Activated CD4-positive, alpha-beta T cell treated with anti-CD3 and anti-CD28 coated beads, Interleukin-2, amount 10 ng/mL, durations not matched to agents 24 days and 14 days (primary cell): ENCODE measurements around the gene TACR1. TPM values are rescaled to one million over a fixed set of nuclear protein-coding genes. Genes with fewer than 3 reads are reported as not detected.
"Not testable (repeated sequence)": the region's sequence is repeated elsewhere in the genome, so short reads cannot be mapped to it uniquely, and the experiment has no call there.

Source experiments
- DNase-seq: peaks from one replicate; pipeline ENCODE4 v3.0.0; 2022
- H3K27ac Mint-ChIP-seq: one replicate; pipeline ENCODE4 v1.8.0; 2022; ENCODE audit warnings: mild to moderate bottlenecking, mixed read lengths
- H3K27me3 Mint-ChIP-seq: one replicate; pipeline ENCODE4 v1.8.0; 2022; ENCODE audit warnings: mixed read lengths
- H3K36me3 Mint-ChIP-seq: one replicate; pipeline ENCODE4 v1.8.0; 2022; ENCODE audit warnings: low read depth, mild to moderate bottlenecking, mixed read lengths
- H3K4me1 Mint-ChIP-seq: one replicate; pipeline ENCODE4 v1.8.0; 2021; ENCODE audit warnings: mixed read lengths
- H3K4me3 Mint-ChIP-seq: one replicate; pipeline ENCODE4 v1.8.0; 2022; ENCODE audit warnings: mild to moderate bottlenecking, moderate library complexity, mixed read lengths
- H3K9me3 Mint-ChIP-seq: one replicate; pipeline ENCODE4 v1.8.0; 2021; ENCODE audit warnings: mixed read lengths
- intact Hi-C: fragments of 100-400 bp; cut with micrococcal nuclease; formaldehyde crosslinking; loops from one replicate; pipeline ENCODE4 v1.15.1; 2023
- total RNA-seq: library from RNA; stranded (reverse); gene quantifications from 2 replicates; pipeline ENCODE4 v1.2.3, GENCODE V29; 2022

TACR1 gene
- total RNA-seq, 1 donor from 2014 or later: not detected

DNA sequence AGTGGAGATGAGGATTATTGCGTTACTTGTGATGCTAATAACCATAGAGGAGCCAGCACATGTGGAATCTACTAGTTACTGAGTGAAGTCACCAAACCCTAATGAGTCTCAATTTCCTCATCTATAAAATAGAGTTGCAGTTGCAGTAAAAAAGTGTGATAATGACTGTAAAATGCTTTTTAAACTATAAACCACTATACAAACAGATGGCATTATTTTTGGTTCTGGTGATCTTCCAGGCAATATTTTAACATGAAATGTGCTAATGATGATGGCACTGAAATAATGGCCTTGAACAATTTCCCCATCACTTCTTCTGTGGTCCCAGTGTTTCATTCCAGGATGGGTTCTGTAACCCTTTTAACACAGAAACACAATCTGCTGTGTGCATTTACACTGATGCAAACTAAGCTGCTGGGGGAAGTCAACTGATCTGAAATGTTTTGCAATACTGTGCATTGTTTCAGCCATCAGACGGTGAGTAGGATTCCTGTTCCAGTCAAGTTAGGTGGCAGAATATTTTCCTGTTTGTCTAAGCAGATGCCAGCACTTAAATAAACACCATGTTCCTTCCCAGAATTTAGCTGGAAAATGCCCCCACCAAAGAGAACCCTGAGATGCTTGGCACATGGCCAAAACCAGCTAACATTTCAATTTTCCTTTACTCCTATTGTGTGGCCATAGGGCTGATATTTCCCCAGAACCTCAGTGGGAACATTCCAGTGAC lies 52.6 kb downstream of the TACR1 start:
- intact Hi-C loops: no loop called here
- Mint-ChIP-seq H3K36me3 (no peaks in the 10 kb centered on the region), H3K9me3 (no peaks in the 10 kb centered on the region), H3K27me3 (no peaks in the 10 kb centered on the region), H3K4me1 (no peaks in the 10 kb centered on the region), H3K27ac (no peak overlapping the region), H3K4me3 (no peak overlapping the region)
- DNase-seq: peak; percentile 20

DNA sequence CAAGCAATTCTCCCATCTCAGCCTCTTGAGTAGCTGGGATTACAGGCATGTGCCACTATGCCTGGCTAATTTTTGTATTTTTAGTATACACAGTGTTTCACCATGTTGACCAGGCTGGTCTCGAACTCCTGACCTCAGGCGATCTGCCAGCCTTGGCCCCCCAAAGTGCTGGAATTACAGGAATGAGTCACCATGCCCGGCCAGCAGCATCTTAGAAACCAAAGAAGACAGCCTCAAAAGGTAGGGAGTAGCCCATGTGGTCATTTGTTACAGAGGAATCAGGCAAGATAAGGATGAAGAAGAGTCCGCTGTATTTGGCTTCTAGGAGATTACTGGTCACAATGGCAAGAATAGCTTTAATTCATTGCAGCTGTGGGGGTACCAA lies 53.1 kb downstream of the TACR1 start:
- peak; percentile 36 for DNase-seq
- H3K27ac Mint-ChIP-seq, H3K4me1 Mint-ChIP-seq, H3K9me3 Mint-ChIP-seq, intact Hi-C loops, H3K27me3 Mint-ChIP-seq, H3K36me3 Mint-ChIP-seq, H3K4me3 Mint-ChIP-seq: not testable (repeated sequence)

DNA sequence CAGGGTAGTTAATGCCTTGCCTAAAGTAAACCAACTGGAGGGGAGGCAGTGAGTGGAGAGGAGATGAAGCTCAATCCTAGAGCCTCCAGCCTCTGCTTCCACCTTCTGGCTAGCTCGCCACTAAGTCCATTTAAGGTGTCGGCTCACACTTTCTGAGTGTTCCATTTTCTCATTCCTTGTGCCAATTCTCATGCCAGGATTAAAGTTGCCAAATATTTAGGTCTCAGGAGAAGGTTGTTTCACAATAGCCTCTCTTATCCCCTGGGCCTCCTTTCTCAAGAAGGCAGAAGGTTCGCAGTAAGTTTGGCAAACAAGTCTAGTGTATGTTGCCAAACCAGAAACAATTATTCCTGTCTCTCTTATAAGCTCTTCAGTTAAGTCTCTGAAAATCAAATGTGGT lies 57.2 kb downstream of the TACR1 start:
- Mint-ChIP-seq H3K4me1 (no peaks in the 10 kb centered on the region), H3K36me3 (no peaks in the 10 kb centered on the region), H3K27me3 (peaks cover 12% of the 10 kb centered on the region), H3K9me3 (no peaks in the 10 kb centered on the region), H3K27ac (no peak overlapping the region), H3K4me3 (no peak overlapping the region)
- intact Hi-C loops: no loop called here
- DNase-seq: no peak

DNA sequence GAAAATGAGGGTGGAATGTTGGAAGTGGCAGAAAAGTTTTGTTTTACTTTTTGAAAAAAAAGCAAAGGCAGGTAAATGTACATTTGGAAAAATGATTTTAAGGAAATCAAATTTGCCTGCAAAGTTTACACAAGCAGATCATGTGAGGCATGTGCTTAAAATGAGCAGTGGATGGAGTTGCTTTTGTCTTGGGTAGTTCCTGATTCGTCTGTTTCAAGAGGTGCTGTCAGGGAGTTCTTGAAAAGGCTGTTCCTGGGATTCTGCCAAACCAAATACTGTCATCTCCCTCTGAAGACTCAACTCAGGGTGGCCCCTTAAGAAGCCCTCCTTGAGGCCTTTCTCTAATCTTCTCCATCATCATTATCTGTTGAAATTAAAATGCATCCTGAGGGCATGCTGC lies 59.0 kb downstream of the TACR1 start:
- H3K9me3 Mint-ChIP-seq: no peaks in the 10 kb centered on the region
- no peak overlapping the region for H3K27ac Mint-ChIP-seq
- no peak overlapping the region for H3K4me3 Mint-ChIP-seq
- peaks cover 12% of the 10 kb centered on the region for H3K27me3 Mint-ChIP-seq
- intact Hi-C loops: no loop called here
- no peaks in the 10 kb centered on the region for H3K4me1 Mint-ChIP-seq
- H3K36me3 Mint-ChIP-seq: no peaks in the 10 kb centered on the region
- DNase-seq: no peak

DNA sequence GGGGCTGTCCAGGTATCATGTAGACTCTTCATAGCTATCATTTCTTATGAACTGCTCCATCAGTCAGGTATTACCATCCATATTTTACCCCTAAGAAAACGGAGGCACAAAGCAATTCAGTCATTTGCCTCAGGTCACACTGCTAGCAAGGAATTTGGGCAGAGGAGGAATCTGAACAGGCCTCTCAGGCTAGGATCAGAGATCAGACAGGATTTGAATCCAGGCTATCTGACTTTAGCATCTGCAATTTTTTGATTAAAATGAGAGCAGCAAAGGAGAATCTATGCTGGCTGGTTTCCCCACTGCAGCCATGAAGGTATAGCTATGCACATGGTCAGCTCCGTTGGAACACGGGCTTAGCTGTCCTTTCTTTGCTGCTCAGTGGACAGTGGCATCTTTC lies 60.1 kb downstream of the TACR1 start:
- DNase-seq: no peak
- Mint-ChIP-seq H3K4me1 (no peaks in the 10 kb centered on the region), H3K36me3 (no peaks in the 10 kb centered on the region), H3K27me3 (peaks cover 12% of the 10 kb centered on the region), H3K27ac (no peak overlapping the region), H3K9me3 (no peaks in the 10 kb centered on the region), H3K4me3 (no peak overlapping the region)
- intact Hi-C loops: no loop called here

DNA sequence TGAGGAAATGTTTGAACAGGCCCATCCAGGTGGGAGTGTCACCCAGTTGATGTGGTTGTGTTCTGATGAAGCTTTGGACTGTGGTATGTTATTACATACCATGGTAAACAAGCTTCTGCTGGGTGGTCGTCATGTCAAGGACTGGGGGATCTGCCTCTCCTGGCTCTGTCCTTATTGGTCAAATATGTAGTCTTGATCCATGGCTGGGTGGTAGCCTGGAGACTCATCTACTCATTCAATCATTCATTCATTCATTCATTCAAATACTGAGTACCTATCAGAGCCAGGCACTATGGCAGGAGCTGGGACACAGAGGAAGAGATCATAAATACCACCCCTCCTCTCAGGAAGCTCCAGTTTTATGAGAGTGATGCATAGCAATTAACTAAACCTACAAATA lies 60.8 kb downstream of the TACR1 start:
- Mint-ChIP-seq H3K36me3 (no peaks in the 10 kb centered on the region), H3K4me3 (no peak overlapping the region), H3K9me3 (no peaks in the 10 kb centered on the region), H3K27ac (no peak overlapping the region), H3K27me3 (peaks cover 12% of the 10 kb centered on the region), H3K4me1 (no peaks in the 10 kb centered on the region)
- no peak for DNase-seq
- intact Hi-C loops: no loop called here

DNA sequence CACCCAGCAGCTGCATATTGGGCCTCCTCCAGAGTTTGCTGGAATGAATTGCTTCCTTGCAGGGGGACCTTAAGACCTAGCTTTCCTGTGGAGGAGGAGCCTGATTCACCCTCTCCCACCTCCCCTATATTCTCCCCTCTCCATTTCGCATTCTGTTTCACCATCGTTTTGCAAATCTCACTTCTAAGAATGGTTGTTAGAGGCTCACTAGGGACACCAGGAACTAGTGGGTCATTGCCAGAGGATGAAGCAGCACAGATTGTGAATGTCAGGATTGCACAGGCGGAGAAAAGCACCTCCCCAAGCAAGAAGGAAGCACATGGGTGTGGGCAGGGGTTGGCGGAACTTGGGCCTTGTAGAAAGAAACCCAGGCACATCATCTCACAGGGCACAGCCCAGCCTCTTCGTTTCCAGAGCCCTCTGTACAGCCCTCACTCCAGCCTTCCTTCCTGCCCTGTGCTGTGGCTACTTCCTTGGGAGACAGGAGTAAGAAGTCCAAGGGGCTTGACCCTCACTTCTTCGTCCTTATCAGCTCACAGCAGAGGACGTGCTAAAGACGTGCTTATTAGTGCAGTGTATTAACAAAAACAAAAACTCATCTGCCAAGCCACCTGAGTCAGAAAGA lies 63.4 kb downstream of the TACR1 start:
- DNase-seq: no peak
- peaks cover 8% of the 10 kb centered on the region for H3K27me3 Mint-ChIP-seq
- no peaks in the 10 kb centered on the region for H3K36me3 Mint-ChIP-seq
- H3K4me1 Mint-ChIP-seq: no peaks in the 10 kb centered on the region
- no peak overlapping the region for H3K27ac Mint-ChIP-seq
- H3K4me3 Mint-ChIP-seq: no peak overlapping the region
- no peaks in the 10 kb centered on the region for H3K9me3 Mint-ChIP-seq
- intact Hi-C loops: no loop called here

DNA sequence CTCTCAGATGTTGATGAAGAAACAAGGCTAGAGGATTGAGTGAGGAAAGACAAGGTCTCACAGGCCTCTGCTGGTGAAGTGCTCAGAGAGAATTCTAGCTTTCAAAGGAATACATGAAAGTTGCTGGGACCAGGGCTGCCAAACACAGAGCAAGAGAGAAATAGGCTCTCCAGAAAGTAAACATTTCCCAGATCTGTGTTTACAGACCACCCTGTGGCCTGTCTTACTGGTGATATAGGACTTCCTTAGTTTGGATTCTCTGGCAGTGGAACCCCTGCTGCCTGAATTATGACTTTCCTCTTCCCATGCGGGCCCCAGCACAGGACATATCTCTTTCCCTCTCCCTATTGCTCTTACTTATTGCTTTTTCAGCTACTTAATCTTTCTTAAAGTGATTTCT lies 64.5 kb downstream of the TACR1 start:
- Mint-ChIP-seq H3K4me1 (no peaks in the 10 kb centered on the region), H3K4me3 (no peak overlapping the region), H3K27ac (no peak overlapping the region), H3K27me3 (peaks cover 3% of the 10 kb centered on the region), H3K36me3 (no peaks in the 10 kb centered on the region), H3K9me3 (no peaks in the 10 kb centered on the region)
- intact Hi-C loops: no loop called here
- DNase-seq: no peak

DNA sequence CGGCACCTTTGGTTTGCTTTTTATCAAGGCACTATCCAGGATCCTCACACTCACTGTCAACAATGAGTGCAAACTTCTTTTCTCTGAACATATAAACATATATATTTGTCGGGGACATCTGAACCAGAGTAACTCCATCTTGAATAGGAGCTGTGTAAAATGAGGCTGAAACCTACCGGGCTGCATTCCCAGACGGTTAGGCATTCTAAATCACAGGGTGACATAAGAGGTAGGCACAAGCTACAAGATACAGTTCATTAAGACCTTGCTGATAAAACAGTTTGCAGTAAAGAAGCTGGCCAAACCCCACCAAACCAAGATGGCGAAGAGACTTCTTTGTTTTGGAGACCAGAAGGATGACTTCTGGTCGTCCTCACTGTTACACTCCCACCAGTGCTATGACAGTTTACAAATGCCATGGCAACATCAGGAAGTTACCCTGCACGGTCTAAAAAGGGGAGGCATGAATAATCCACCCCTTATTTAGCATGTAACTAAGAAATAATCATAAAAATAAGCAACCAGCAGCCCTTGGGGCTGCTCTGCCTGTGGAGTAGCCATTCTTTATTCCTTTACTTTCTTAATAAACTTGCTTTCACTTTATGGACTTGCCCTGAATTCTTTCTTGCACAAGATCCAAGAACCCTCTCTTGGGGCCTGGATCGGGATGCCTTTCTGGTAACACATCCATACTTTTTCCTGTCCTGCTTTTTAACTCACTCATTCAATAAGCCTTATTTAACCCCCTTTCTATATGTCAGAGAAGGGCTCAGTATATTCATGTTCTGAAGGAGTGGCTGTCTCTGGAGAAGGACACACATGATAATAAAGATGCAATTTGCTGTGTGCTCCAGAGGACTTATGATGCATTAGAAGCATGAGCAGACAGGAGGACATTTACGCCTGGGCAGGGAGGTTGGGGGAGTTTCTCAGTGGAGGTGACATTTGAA lies 65.4 kb downstream of the TACR1 start:
- no peak for DNase-seq
- Mint-ChIP-seq H3K27ac (no peak overlapping the region), H3K4me1 (no peaks in the 10 kb centered on the region), H3K9me3 (no peaks in the 10 kb centered on the region), H3K4me3 (no peak overlapping the region), H3K27me3 (peaks cover 1% of the 10 kb centered on the region), H3K36me3 (no peaks in the 10 kb centered on the region)
- intact Hi-C loops: no loop called here

DNA sequence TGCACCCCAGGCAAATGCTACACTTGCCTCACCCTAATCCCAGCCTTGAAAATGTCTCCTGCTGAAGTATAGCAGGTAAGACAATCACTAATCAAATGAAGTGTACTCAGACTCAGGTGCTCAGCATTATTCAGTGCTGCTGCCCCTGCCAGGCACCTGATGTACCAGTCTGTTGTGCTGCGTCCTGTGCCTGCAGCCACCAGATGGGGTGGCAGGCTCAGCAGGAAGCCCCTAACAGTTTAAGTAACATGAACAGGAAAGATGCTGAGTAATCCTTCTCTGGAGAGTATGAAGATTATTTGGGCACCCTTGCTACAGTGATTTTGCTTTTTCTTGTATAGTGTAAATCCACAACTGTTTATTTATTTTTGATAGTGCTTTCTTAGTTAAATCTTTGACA lies 69.1 kb downstream of the TACR1 start:
- no peaks in the 10 kb centered on the region for H3K9me3 Mint-ChIP-seq
- peaks cover 1% of the 10 kb centered on the region for H3K27me3 Mint-ChIP-seq
- DNase-seq: peak; percentile 38
- H3K4me1 Mint-ChIP-seq: no peaks in the 10 kb centered on the region
- no peaks in the 10 kb centered on the region for H3K36me3 Mint-ChIP-seq
- no peak overlapping the region for H3K27ac Mint-ChIP-seq
- no peak overlapping the region for H3K4me3 Mint-ChIP-seq
- intact Hi-C loops: no loop called here

DNA sequence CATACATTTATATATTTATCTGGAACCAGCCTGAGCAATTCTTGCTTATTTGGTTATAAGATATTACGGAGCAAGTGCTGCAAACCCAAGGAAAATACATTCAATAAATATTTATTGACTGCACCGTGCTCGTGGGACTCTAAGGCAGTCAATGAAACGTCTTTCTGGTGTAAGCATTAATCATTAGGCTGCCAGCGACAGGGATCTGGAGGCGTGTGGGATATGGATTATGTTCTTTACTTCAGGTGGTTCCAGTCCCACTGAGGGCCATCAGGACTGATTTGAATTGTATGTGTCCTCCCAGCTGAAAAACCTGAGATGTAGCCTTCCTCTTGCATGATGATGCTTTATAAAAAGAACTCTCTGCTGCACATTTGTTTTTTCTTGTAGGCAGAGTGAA lies 75.4 kb downstream of the TACR1 start:
- Mint-ChIP-seq H3K9me3 (no peaks in the 10 kb centered on the region), H3K4me3 (no peak overlapping the region), H3K36me3 (no peaks in the 10 kb centered on the region), H3K4me1 (no peaks in the 10 kb centered on the region), H3K27me3 (no peaks in the 10 kb centered on the region), H3K27ac (no peak overlapping the region)
- DNase-seq: peak; percentile 14
- intact Hi-C loops: no loop called here

DNA sequence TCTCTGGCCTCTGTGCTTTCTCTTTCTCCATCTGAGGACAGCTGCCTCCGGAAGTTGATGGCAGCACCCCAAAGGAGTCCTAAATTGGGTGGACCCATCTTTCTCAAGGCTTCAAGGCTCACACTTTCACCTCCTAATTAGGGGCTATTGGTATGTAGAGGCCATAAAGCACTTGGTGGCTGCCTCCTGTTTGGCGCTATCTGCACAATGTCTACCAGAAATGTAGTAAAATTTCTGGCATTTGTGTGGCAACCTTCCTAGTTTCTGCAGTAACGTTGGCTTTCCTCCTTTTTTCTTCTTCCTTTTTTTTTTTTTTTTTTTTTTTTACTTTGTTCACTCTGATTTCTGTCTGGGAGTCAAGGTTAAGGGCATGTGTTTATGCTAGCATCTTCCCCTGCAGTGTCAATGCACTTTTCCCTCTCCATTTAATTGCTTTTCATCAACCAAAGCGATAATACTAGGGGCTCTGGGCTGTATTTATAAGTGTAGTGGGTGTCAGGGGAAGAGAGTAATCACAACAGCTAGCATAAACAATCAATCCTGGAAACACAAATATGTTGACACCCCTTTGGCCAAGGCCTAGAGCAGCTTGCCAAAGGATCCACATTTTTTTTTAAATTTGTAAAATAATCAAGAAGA lies 86.0 kb downstream of the TACR1 start:
- peaks cover 15% of the 10 kb centered on the region for H3K27me3 Mint-ChIP-seq
- no peak overlapping the region for H3K27ac Mint-ChIP-seq
- no peaks in the 10 kb centered on the region for H3K4me1 Mint-ChIP-seq
- H3K4me3 Mint-ChIP-seq: no peak overlapping the region
- intact Hi-C loops: no loop called here
- DNase-seq: peak; percentile 42
- no peaks in the 10 kb centered on the region for H3K9me3 Mint-ChIP-seq
- no peaks in the 10 kb centered on the region for H3K36me3 Mint-ChIP-seq

DNA sequence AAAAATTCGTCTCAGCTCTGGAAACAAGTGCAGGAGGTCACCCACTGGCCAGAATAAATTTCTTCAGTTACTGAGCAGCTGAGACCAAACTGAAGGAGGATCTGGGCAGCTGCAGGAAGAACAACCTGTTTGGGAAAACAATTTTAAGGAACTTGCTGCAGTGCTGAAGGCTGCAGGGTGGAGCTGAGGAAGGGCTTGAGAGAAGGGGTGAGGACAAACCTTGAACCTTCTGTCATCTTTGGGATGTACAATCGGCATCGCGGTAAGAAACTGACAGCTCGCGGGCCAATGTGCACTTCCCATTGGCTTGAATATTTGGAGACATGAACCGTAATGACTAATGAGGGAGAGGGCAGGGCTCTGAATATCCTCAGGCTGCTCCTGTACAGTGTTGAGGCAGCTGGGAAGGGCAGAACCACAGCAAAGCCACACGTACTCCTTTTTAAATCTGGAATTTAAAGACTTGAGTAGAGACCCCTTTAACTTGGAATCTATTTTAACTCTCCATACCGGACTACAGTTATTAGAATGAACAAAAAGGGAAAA lies 90.3 kb downstream of the TACR1 start:
- peak; percentile 49 for DNase-seq
- Mint-ChIP-seq H3K9me3 (no peaks in the 10 kb centered on the region), H3K4me1 (no peaks in the 10 kb centered on the region), H3K27me3 (peaks cover 20% of the 10 kb centered on the region), H3K36me3 (no peaks in the 10 kb centered on the region), H3K27ac (no peak overlapping the region), H3K4me3 (no peak overlapping the region)
- intact Hi-C loops: no loop called here
